Loucy (cell line): ENCODE data around the gene IL33.

ENCODE experiments used
- H2AFZ ChIP-seq: fragments of 200-600 bp; sonication (generic); 2 replicates; pipeline ENCODE4 v1.6.0; 2016; ENCODE audit warnings: antibody characterized with exemption, mild to moderate bottlenecking, low read length, moderate library complexity
- H3F3A ChIP-seq: fragments of 200-600 bp; 2 replicates; pipeline ENCODE4 v1.6.0; 2016; ENCODE audit warnings: antibody characterized with exemption, low read depth, mild to moderate bottlenecking
- H3K27me3 ChIP-seq: fragments of 200-600 bp; sonication (generic); 2 replicates; pipeline ENCODE4 v1.6.1; 2014; ENCODE audit warnings: low read length, mild to moderate bottlenecking; ENCODE audit not compliant: insufficient read depth, poor library complexity, severe bottlenecking
- H3K36me3 ChIP-seq: fragments of 200-600 bp; sonication (generic); 2 replicates; pipeline ENCODE4 v1.6.1; 2016; ENCODE audit warnings: low read length; ENCODE audit not compliant: insufficient read depth
- H3K4me1 ChIP-seq: fragments of 200-600 bp; sonication (generic); 2 replicates; pipeline ENCODE4 v1.5.1; 2014; ENCODE audit warnings: low read length, mild to moderate bottlenecking; ENCODE audit not compliant: insufficient read depth, poor library complexity, severe bottlenecking
- H3K4me2 ChIP-seq: fragments of 200-600 bp; sonication (generic); 2 replicates; pipeline ENCODE4 v1.6.0; 2014; ENCODE audit warnings: antibody characterized with exemption, low read length, low read depth, mild to moderate bottlenecking; ENCODE audit not compliant: poor library complexity, severe bottlenecking
- H3K4me3 ChIP-seq: fragments of 200-600 bp; sonication (generic); 2 replicates; pipeline ENCODE4 v1.5.1; 2014; ENCODE audit warnings: low read length, mild to moderate bottlenecking, mixed read lengths; ENCODE audit not compliant: poor library complexity, severe bottlenecking
- H3K79me2 ChIP-seq: fragments of 200-600 bp; sonication (generic); 2 replicates; pipeline ENCODE4 v1.6.1; 2014; ENCODE audit warnings: low read length; ENCODE audit not compliant: insufficient read depth
- H3K9ac ChIP-seq: fragments of 200-600 bp; sonication (generic); 2 replicates; pipeline ENCODE4 v1.6.0; 2014; ENCODE audit warnings: mild to moderate bottlenecking, low read depth, low read length, moderate library complexity; ENCODE audit not compliant: poor library complexity, severe bottlenecking
- H3K9me2 ChIP-seq: fragments of 200-600 bp; sonication (generic); replicated peaks from 2 replicates; pipeline ENCODE4 v1.6.1; 2016; ENCODE audit warnings: low read depth, low read length, mixed read lengths
- H3K9me3 ChIP-seq: fragments of 200-600 bp; sonication (generic); 2 replicates; pipeline ENCODE4 v1.6.1; 2014; ENCODE audit warnings: mild to moderate bottlenecking, antibody characterized with exemption, low read length, low read depth; ENCODE audit not compliant: insufficient read depth
- H4K20me1 ChIP-seq: fragments of 200-600 bp; sonication (generic); 2 replicates; pipeline ENCODE4 v1.6.0; 2014; ENCODE audit warnings: antibody characterized with exemption, low read length, mild to moderate bottlenecking; ENCODE audit not compliant: insufficient read depth, poor library complexity, severe bottlenecking
- EZH2phosphoT487 ChIP-seq: fragments of 200-600 bp; IDR thresholded peaks from 2 replicates; pipeline ENCODE4 v1.6.1; 2018; ENCODE audit warnings: antibody characterized with exemption, mild to moderate bottlenecking, moderate library complexity, borderline replicate concordance
- TF ChIP-seq, protein P1 (sequence below): fragments of 200-600 bp; sonication (generic); conservative IDR thresholded peaks from 2 replicates; pipeline ENCODE4 v1.5.1; 2014; ENCODE audit warnings: mild to moderate bottlenecking, antibody characterized with exemption, low read length

Gene IL33

DNA sequence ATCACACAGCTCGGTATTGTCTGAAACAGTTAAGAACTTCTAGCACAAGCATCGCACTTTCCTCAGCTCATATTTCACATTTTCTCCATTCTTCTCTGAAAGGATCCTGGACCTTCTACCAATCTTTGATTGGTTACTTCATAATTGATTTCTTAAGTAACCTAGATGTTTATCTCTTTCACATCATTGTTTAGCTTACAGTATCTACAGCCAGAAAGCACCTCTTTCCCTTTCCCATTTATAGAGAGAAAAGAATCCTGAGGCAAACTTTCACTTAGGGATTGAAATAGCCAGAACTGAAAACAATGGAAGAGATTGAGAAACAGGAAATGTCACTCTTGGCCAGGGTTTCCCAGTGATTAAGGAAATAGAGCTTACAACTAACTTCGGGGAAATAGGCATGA is 2.5 kb downstream of the IL33 start:
- Histone ChIP-seq H3K4me1 (no peaks in the 10 kb centered on the region), H3F3A (no peaks in the 10 kb centered on the region), H3K4me2 (no peak overlapping the region), H3K9me3 (no peaks in the 10 kb centered on the region), H3K4me3 (no peak overlapping the region), H4K20me1 (no peaks in the 10 kb centered on the region), H3K79me2 (no peaks in the 10 kb centered on the region), H2AFZ (no peak overlapping the region), H3K36me3 (no peaks in the 10 kb centered on the region), H3K9me2 (no peaks in the 10 kb centered on the region), H3K27me3 (no peaks in the 10 kb centered on the region), H3K9ac (no peak overlapping the region)
- no peak for TF ChIP-seq EZH2phosphoT487
- TF ChIP-seq, protein P1, sequence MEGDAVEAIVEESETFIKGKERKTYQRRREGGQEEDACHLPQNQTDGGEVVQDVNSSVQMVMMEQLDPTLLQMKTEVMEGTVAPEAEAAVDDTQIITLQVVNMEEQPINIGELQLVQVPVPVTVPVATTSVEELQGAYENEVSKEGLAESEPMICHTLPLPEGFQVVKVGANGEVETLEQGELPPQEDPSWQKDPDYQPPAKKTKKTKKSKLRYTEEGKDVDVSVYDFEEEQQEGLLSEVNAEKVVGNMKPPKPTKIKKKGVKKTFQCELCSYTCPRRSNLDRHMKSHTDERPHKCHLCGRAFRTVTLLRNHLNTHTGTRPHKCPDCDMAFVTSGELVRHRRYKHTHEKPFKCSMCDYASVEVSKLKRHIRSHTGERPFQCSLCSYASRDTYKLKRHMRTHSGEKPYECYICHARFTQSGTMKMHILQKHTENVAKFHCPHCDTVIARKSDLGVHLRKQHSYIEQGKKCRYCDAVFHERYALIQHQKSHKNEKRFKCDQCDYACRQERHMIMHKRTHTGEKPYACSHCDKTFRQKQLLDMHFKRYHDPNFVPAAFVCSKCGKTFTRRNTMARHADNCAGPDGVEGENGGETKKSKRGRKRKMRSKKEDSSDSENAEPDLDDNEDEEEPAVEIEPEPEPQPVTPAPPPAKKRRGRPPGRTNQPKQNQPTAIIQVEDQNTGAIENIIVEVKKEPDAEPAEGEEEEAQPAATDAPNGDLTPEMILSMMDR, result no peak

DNA sequence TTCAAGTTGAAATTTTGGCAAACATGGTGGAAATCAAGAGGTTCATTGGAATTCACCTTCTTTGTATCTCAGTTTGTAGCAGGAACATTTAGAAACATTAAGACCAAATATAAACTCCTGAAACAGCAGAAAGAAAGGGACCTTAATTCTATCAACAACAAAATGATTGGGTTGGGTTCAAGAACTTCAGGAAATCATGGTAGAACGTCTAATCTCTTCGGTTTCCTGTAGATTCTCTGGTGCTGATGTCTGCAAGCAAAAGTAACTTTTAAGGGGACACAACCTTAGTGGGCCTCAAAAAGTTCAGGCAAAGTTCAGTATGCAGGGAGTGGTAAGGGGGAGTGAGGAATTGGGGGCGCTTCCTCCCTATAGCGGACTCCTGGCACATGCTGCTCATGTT is 3.4 kb downstream of the IL33 start:
- TF ChIP-seq EZH2phosphoT487, result no peak
- TF ChIP-seq, protein P1, result no peak
- Histone ChIP-seq H3K36me3 (no peaks in the 10 kb centered on the region), H3K4me1 (no peaks in the 10 kb centered on the region), H3K9me2 (no peaks in the 10 kb centered on the region), H3K4me2 (no peak overlapping the region), H3K9me3 (no peaks in the 10 kb centered on the region), H3K27me3 (no peaks in the 10 kb centered on the region), H4K20me1 (no peaks in the 10 kb centered on the region), H3K4me3 (no peak overlapping the region), H3K9ac (no peak overlapping the region), H3F3A (no peaks in the 10 kb centered on the region), H2AFZ (no peak overlapping the region), H3K79me2 (no peaks in the 10 kb centered on the region)

DNA sequence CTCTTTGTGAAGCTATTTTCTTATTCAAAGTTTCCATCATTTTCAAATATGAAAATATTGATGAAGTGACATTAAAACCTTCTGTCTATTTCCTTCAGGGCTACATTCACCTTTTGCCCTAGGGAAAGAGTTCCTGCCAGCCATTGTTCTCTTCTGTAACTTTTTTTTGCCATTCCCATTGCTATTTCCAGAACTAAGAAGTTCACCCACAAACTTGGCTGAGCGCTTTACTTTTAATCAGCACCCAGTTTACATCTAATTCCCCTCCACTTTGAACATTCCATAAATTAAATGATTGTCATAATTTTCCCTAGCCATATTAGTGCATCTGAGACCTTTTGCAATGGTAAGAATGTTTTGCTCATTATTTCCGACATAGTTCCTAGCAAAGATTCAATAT is 4.4 kb downstream of the IL33 start:
- Histone ChIP-seq H3K36me3 (no peaks in the 10 kb centered on the region), H2AFZ (no peak overlapping the region), H3K4me3 (no peak overlapping the region), H3K4me1 (no peaks in the 10 kb centered on the region), H3K9ac (no peak overlapping the region), H3F3A (no peaks in the 10 kb centered on the region), H3K79me2 (no peaks in the 10 kb centered on the region), H3K27me3 (no peaks in the 10 kb centered on the region), H4K20me1 (no peaks in the 10 kb centered on the region), H3K4me2 (no peak overlapping the region), H3K9me3 (no peaks in the 10 kb centered on the region), H3K9me2 (no peaks in the 10 kb centered on the region)
- TF ChIP-seq EZH2phosphoT487, result no peak
- TF ChIP-seq, protein P1, result no peak
